ENCODE results near the gene BARHL2.
A peak's percentile ranks its signal among the peaks of the same experiment; 100 is the strongest.

Gene BARHL2

DNA sequence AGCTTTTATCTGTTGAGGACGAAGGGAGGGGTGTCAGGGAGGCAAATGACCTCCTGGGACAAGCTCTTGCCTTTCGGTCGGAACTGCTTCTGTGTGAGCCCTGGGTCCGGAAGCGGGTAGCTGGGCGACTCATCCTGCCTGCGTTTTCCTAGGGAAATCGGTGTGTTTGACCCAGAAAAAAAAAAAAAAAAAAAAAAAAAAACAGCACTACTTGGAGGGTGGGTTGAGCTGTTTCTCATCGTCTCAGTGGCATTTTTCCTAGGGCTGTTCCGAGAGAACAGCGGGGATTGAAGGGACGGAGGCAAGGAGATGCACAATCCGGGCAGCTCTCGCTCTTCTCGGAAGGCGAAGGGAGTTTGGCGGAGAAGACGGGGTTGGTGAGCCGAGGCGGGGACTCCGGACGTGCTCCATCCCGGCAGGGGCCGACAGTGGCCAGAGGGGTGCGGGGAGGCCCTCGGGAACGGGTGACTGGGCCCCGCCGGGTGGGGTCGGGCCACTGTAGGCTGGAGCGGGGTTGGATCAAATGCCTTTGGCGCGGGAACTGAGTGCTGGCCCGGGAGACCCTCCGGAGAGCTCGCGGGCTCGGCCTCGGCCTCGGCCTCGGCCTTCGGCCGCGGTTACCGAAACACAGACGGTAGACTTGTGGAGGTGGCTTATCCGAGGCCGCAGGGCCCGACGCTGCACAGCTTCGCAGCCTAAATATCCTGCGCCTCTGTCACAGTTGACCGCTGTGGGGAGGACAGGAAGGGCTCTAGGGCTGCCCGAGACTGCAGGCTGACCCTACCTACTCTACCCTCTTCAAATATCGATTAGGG, 2.4 kb upstream of the BARHL2 start:
- Mint-ChIP-seq H3K9me3 (peaks cover 7% of the 10 kb centered on the region), H3K27me3 (ENCODE audit: low read depth) (peaks cover 91% of the 10 kb centered on the region), H3K27ac (peak overlapping the region; percentile 49), H3K4me3 (no peak overlapping the region), H3K36me3 (ENCODE audit: low read depth) (peaks cover 17% of the 10 kb centered on the region), H3K4me1 (ENCODE audit: low read depth) (peaks cover 28% of the 10 kb centered on the region)

- Mint-ChIP-seq H3K27me3 (ENCODE audit: low read depth) (peaks cover 91% of the 10 kb centered on the region), H3K9me3 (no peaks in the 10 kb centered on the region), H3K4me1 (ENCODE audit: low read depth) (peaks cover 23% of the 10 kb centered on the region), H3K27ac (peak overlapping the region; percentile 73), H3K36me3 (ENCODE audit: low read depth) (peaks cover 17% of the 10 kb centered on the region), H3K4me3 (peak overlapping the region; percentile 41)
Measured at GRCh38 chr1:90718411-90719329, 1.6 kb upstream of the BARHL2 start.

DNA sequence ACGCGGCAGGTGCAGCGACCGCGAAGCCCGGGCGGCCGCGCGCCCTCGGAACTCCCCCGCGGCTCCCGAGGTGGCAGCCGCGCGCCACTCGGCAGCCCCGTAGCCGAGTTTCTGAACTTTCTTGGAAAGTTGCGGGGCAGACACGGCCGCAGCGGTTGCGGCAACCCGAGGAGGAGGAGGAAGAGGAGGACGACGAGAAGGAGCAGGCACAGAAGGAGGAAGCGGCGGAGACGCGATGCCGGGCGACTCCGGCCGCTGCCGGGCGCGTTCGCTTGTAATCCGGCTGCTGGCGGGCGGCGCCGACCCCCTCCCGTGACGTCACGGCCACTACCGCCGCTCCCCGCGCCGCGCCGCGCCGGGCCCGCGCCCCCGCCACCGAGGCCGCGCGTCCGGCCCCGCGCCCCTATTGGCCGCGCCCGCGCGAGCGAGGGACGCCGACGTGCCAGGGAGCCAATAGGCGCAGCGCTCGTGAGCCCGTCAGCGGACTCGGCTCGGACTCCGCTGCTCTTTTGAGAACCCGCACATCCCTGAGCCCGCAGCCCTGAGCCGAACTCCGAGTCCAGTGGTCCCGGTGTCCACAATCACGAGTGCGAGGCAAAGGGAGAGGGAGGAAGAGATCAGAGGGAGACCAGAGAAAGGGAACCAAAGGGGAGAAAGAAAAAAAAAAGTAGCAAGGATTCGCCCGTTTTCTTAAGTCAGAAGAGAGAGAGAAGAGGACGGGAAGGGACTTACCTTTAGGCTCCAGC, 736 bp upstream of the BARHL2 start:
- Mint-ChIP-seq H3K4me3 (peak overlapping the region; percentile 41), H3K36me3 (ENCODE audit: low read depth) (peaks cover 13% of the 10 kb centered on the region), H3K27me3 (ENCODE audit: low read depth) (peaks cover 91% of the 10 kb centered on the region), H3K9me3 (no peaks in the 10 kb centered on the region), H3K27ac (peak overlapping the region; percentile 73), H3K4me1 (ENCODE audit: low read depth) (peaks cover 18% of the 10 kb centered on the region)

DNA sequence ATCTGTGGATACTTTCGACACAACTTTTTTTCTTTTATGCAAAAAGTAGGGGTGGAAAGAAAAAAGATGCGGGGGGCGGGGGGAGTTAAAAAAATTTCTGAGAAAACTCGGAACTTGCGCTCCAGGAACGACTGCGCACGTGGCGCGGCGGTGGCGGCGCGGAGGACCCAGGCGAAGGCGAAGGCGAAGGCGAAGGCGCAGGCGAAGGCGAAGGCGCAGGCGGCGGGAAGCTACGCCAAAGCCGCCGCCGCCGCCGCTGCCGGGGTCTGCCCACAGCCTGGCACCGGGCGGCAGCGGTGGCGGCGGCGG, 208 bp upstream of the BARHL2 start:
- no peaks in the 10 kb centered on the region for H3K9me3 Mint-ChIP-seq
- no peak overlapping the region for H3K4me3 Mint-ChIP-seq
- H3K27ac Mint-ChIP-seq, result peak overlapping the region; percentile 79
- peaks cover 91% of the 10 kb centered on the region for H3K27me3 Mint-ChIP-seq (ENCODE audit: low read depth)
- peaks cover 18% of the 10 kb centered on the region for H3K4me1 Mint-ChIP-seq (ENCODE audit: low read depth)
- peaks cover 13% of the 10 kb centered on the region for H3K36me3 Mint-ChIP-seq (ENCODE audit: low read depth)

- H3K4me1 Mint-ChIP-seq (ENCODE audit: low read depth), result peaks cover 11% of the 10 kb centered on the region
- H3K4me3 Mint-ChIP-seq, result peak overlapping the region; percentile 36
- H3K27ac Mint-ChIP-seq, result peak overlapping the region; percentile 73
- H3K36me3 Mint-ChIP-seq (ENCODE audit: low read depth), result peaks cover 11% of the 10 kb centered on the region
- no peaks in the 10 kb centered on the region for H3K9me3 Mint-ChIP-seq
- peaks cover 91% of the 10 kb centered on the region for H3K27me3 Mint-ChIP-seq (ENCODE audit: low read depth)
Measured at GRCh38 chr1:90716243-90716551, 905 bp downstream of the BARHL2 start.

- Mint-ChIP-seq H3K4me1 (ENCODE audit: low read depth) (peaks cover 10% of the 10 kb centered on the region), H3K27ac (no peak overlapping the region), H3K9me3 (no peaks in the 10 kb centered on the region), H3K36me3 (ENCODE audit: low read depth) (peaks cover 11% of the 10 kb centered on the region), H3K27me3 (ENCODE audit: low read depth) (peaks cover 90% of the 10 kb centered on the region), H3K4me3 (no peak overlapping the region)
Measured at GRCh38 chr1:90715309-90715708, 1.8 kb downstream of the BARHL2 start.

DNA sequence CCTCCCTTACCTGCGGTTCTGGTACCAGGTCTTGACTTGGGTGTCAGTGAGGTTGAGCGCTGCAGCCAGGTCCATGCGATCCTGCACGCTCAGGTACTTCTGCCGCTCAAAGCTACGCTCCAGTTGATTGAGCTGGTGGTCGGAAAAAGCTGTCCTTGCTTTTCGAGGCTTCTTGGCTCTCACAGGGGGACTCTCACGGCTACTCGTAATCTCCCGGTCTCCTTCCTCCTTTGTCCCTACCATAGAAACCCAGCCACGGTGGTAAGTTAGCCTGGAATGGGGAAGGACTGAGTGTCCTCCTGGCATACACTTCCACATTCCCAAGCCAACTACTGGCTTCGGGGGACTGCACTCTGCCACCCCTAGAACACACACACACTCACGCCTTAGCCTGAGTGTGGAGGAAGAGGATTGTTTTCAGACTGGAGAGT, 2.6 kb downstream of the BARHL2 start:
- H3K27me3 Mint-ChIP-seq (ENCODE audit: low read depth), result peaks cover 92% of the 10 kb centered on the region
- H3K9me3 Mint-ChIP-seq, result no peaks in the 10 kb centered on the region
- no peak overlapping the region for H3K27ac Mint-ChIP-seq
- H3K4me3 Mint-ChIP-seq, result no peak overlapping the region
- peaks cover 11% of the 10 kb centered on the region for H3K36me3 Mint-ChIP-seq (ENCODE audit: low read depth)
- H3K4me1 Mint-ChIP-seq (ENCODE audit: low read depth), result peaks cover 10% of the 10 kb centered on the region

GRCh38 chr1:90713741-90714509, 3.2 kb downstream of the BARHL2 start:
- Mint-ChIP-seq H3K4me1 (ENCODE audit: low read depth) (peaks cover 7% of the 10 kb centered on the region), H3K36me3 (ENCODE audit: low read depth) (peaks cover 7% of the 10 kb centered on the region), H3K27me3 (ENCODE audit: low read depth) (peaks cover 92% of the 10 kb centered on the region), H3K4me3 (no peak overlapping the region), H3K9me3 (no peaks in the 10 kb centered on the region), H3K27ac (no peak overlapping the region)

DNA sequence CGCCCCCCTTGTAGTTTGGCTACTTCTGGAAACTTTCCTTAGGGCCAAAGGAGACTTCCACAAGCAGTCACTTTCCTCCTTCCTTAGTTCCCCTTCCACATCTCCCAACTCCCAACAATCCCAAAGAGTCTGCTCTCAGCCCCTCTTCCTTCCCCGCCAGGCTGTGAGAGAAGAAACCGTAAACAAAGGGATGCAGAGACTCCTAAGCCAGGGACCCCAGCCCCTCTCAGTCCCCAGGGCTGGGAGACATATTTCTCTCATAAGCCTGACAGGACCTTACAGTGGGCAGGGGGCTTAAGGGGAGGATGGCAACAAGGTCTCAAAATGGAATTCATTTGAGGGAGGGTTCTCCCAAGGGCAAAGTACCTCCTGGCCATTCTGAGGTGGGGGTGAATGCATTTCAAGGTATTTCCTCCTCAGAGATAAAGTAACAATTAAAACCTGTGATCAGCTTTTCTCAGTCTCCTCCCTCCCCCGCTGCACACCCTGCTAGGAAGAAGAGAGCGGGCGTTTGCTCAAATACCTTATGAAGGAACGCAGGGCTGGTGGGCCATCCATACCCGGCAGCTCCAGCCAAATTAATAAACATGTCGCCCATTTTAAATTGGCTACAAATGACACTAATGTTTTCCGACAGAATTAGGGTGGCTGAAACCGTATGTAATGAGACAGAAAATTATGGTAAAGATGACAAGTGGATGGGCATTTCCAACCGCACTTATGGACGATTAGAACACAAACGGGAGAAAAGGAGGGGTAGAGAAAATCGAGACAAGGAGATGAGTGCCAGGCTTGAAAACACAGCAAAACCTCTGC, 4.0 kb downstream of the BARHL2 start:
- no peak overlapping the region for H3K27ac Mint-ChIP-seq

DNA sequence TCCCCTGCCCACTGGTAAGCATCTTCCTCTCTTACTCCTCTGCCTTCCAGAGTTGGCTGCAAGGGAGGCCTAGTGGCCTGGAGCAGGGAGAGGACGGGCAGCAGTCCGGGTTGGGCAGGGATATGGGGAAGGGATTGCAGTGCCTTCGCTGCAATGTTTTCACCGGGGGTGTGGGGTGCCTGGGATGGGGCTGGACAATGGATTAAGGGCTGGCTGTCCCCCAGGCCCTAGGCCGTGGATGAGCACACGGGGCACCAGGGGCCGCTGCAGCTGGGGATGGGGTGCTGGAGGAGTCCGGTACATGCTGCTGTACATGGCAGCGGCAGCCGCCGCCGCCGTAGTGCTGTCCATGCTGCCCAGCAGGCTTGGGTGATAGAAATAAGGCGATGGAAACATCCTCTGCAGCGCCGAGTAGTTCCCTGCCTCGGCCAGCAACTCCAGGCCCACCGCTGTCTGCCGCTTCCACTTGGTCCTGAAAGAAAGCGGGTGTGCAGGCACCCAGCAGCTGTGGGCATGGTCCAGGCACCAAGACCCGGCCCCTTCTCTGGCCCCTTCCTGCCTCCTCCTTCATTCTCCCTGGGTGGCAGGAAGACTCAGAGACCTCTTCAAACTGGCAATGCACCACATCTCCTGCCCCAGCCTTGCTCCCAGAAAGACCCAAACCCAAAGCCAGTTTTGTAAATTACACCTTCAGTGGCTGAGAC, 4.8 kb downstream of the BARHL2 start:
- Mint-ChIP-seq H3K4me3 (no peak overlapping the region), H3K36me3 (ENCODE audit: low read depth) (peaks cover 2% of the 10 kb centered on the region), H3K9me3 (no peaks in the 10 kb centered on the region), H3K27ac (no peak overlapping the region), H3K27me3 (ENCODE audit: low read depth) (peaks cover 99% of the 10 kb centered on the region), H3K4me1 (ENCODE audit: low read depth) (peaks cover 4% of the 10 kb centered on the region)

More for the DNA sequence above, 4.0 kb downstream of the BARHL2 start:
- Mint-ChIP-seq H3K4me3 (no peak overlapping the region), H3K9me3 (no peaks in the 10 kb centered on the region), H3K27me3 (ENCODE audit: low read depth) (peaks cover 94% of the 10 kb centered on the region), H3K4me1 (ENCODE audit: low read depth) (peaks cover 4% of the 10 kb centered on the region), H3K36me3 (ENCODE audit: low read depth) (peaks cover 4% of the 10 kb centered on the region)

GRCh38 chr1:90711696-90712095, 5.4 kb downstream of the BARHL2 start:
- H3K27ac Mint-ChIP-seq, result no peak overlapping the region
- H3K36me3 Mint-ChIP-seq (ENCODE audit: low read depth), result no peaks in the 10 kb centered on the region
- H3K9me3 Mint-ChIP-seq, result no peaks in the 10 kb centered on the region
- H3K4me1 Mint-ChIP-seq (ENCODE audit: low read depth), result peaks cover 4% of the 10 kb centered on the region
- H3K27me3 Mint-ChIP-seq (ENCODE audit: low read depth), result peaks cover 99% of the 10 kb centered on the region
- H3K4me3 Mint-ChIP-seq, result no peak overlapping the region

DNA sequence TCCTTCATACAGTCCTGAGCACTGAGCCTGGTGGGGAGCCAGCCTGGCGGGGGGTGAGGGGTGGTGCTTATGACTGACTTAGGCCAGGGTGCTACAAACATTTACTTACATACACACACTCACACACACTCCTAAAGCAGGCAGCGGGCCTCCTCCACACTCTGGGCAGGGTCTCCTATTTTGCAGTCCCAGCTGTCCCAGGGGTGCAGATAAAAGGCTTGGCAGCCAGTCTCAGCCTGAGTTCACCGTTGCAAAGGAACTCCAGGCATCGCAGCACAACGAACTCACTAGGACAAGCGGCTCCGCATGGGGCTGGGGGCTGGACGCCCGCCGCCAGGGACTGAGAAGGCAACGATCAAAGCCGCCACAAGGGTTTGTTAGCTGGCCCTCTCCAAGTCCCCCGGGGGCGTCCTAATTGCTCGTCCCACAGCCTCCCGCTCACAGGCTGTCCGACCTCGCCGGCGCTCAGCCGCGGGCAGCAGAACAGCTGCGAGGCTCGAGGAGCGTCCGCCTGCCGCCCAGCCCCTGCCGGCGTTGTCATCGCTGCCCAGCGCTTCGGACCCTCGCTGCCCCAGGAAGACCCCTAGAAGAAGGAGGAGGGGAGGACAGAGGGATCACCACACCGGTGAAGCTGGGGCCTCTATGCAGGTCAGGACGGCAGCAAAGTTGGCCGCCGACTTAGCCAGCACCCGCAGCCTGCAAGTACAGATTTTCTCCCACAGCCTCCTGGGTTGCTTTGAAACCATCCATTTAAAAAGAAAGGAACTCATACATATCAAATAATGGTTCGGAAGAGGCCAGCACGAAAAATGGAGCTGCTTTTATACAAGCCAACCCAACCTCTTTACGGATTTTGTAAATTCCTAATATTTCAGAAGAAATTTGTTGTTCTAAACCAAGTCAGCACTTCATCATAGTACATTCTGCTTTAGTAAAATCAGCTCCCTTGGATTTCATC, 6.2 kb downstream of the BARHL2 start:
- Mint-ChIP-seq H3K4me3 (no peak overlapping the region), H3K4me1 (ENCODE audit: low read depth) (peaks cover 5% of the 10 kb centered on the region), H3K27ac (no peak overlapping the region), H3K36me3 (ENCODE audit: low read depth) (no peaks in the 10 kb centered on the region), H3K27me3 (ENCODE audit: low read depth) (peaks cover 96% of the 10 kb centered on the region), H3K9me3 (no peaks in the 10 kb centered on the region)

Data from T-helper 1 cell treated with Interleukin-12 subunit alpha and Interleukin-12 subunit beta and Interleukin-4 antibody, amounts not matched to agents 30 μg/mL and 1 μg/mL, for 36 hours (primary cell).